Mesendoderm (in vitro differentiated cells): Measurements from ENCODE around the gene ELAC1.

Experiments used
- DNase-seq: peaks from one replicate; pipeline ENCODE4 v3.0.0; 2013
- H2AK5ac ChIP-seq: 2 replicates; pipeline ENCODE4 v1.6.1; 2013; ENCODE audit warnings: low read length, inconsistent platforms
- H2BK120ac ChIP-seq: 2 replicates; pipeline ENCODE4 v1.6.1; 2013; ENCODE audit warnings: low read depth, mild to moderate bottlenecking, low read length, moderate library complexity, mixed read lengths
- H2BK15ac ChIP-seq: replicated peaks from 2 replicates; pipeline ENCODE4 v1.6.1; 2013; ENCODE audit warnings: low read depth, mild to moderate bottlenecking, moderate library complexity
- H2BK5ac ChIP-seq: 2 replicates; pipeline ENCODE4 v1.6.1; 2013; ENCODE audit warnings: low read length, inconsistent platforms
- H3K18ac ChIP-seq: 2 replicates; pipeline ENCODE4 v1.6.1; 2013; ENCODE audit warnings: mild to moderate bottlenecking, low read length, mixed read lengths
- H3K23ac ChIP-seq: one replicate; pipeline ENCODE4 v1.6.1; 2013; ENCODE audit warnings: low read length
- H3K27ac ChIP-seq: 2 replicates; pipeline ENCODE4 v1.5.1; 2013; ENCODE audit warnings: low read depth, mild to moderate bottlenecking, inconsistent platforms, low read length, moderate library complexity
- H3K27me3 ChIP-seq: 2 replicates; pipeline ENCODE4 v1.6.1; 2013; ENCODE audit warnings: low read length, control low read depth, mild to moderate bottlenecking, inconsistent platforms; ENCODE audit not compliant: insufficient read depth, poor library complexity
- H3K36me3 ChIP-seq: 2 replicates; pipeline ENCODE4 v1.6.1; 2013; ENCODE audit warnings: low read length, inconsistent platforms; ENCODE audit not compliant: control insufficient read depth, insufficient read depth
- H3K4ac ChIP-seq: one replicate; pipeline ENCODE4 v1.6.1; 2013; ENCODE audit warnings: low read depth, mild to moderate bottlenecking, low read length, moderate library complexity
- H3K4me1 ChIP-seq: 2 replicates; pipeline ENCODE4 v1.6.1; 2013; ENCODE audit warnings: low read depth, low read length, inconsistent platforms; ENCODE audit not compliant: control insufficient read depth
- H3K4me2 ChIP-seq: 2 replicates; pipeline ENCODE4 v1.6.1; 2013; ENCODE audit warnings: low read length
- H3K4me3 ChIP-seq: 2 replicates; pipeline ENCODE4 v1.5.1; 2013; ENCODE audit warnings: mild to moderate bottlenecking, low read length
- H3K56ac ChIP-seq: one replicate; pipeline ENCODE4 v1.6.1; 2013; ENCODE audit warnings: low read length
- H3K79me1 ChIP-seq: 2 replicates; pipeline ENCODE4 v1.6.1; 2013; ENCODE audit warnings: low read length, inconsistent platforms
- H3K79me2 ChIP-seq: 2 replicates; pipeline ENCODE4 v1.6.1; 2013; ENCODE audit warnings: mild to moderate bottlenecking, low read length; ENCODE audit not compliant: control insufficient read depth, insufficient read depth
- H3K9ac ChIP-seq: 2 replicates; pipeline ENCODE4 v1.6.1; 2013; ENCODE audit warnings: low read length, inconsistent platforms
- H4K5ac ChIP-seq: one replicate; pipeline ENCODE4 v1.6.1; 2013; ENCODE audit warnings: low read length
- H4K8ac ChIP-seq: one replicate; pipeline ENCODE4 v1.6.1; 2013; ENCODE audit warnings: low read depth, mild to moderate bottlenecking, control low read depth, low read length, moderate library complexity
- WGBS: extraction: QIAGEN DNeasy Blood & Tissue Kit; methylation state at CpG from one replicate; pipeline ENCODE4 v1.1.7; 2013; ENCODE audit warnings: low lambda C conversion rate, missing lambda C conversion rate; ENCODE audit not compliant: insufficient coverage; ENCODE audit errors: extremely low coverage; 5-methylcytosine and 5-hydroxymethylcytosine counted together

The ELAC1 gene

DNA sequence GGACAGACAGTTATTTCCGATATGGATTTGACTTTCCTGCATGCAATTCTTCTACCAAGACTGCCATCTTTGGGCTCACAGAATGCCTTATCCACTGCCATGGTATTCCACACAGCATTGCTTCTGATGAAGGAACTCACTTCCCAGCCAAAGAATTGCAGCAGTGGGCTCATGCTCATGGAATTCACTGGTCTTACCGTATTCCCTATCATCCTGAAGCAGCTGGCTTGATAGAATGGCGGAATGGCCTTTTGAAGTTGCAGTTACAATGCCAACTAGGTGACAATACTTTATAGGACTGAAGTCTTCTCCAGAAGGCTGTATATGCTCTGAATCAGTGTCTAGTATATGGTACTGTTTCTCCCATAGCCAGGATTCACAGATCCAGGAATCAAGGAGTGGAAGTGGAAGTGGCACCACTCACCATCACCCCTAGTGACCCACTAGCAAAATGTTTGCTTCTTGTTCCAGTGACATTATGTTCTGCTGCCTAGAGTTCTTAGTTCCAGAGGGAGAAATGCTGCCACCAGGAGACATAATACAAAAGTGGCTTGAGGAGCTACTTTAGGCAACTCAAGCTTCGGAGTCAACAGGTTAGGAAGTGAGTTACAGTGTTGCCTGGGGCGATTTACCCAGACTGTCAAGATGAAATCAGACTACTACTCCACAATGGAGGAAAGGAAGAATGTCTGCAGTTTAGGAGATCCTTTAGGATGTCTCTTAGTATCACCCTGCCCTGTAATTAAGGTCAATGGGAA, 38.4 kb downstream of the ELAC1 start:
- no CpG with 5 or more reads among the region's 5 CpGs for WGBS
- no peaks in the 10 kb centered on the region for H3K27me3 ChIP-seq
- no peak overlapping the region for H3K4me3 ChIP-seq
- no peak overlapping the region for H2BK5ac ChIP-seq
- DNase-seq, result peak; percentile 90
- H3K4ac ChIP-seq, result no peak overlapping the region
- H3K36me3 ChIP-seq, result no peaks in the 10 kb centered on the region
- H3K4me1 ChIP-seq, result peaks cover 2% of the 10 kb centered on the region
- H3K79me2 ChIP-seq, result no peaks in the 10 kb centered on the region
- H4K8ac ChIP-seq, result no peak overlapping the region
- no peak overlapping the region for H3K9ac ChIP-seq
- no peak overlapping the region for H3K18ac ChIP-seq
- no peak overlapping the region for H4K5ac ChIP-seq
- no peaks in the 10 kb centered on the region for H3K79me1 ChIP-seq
- no peak overlapping the region for H3K56ac ChIP-seq
- H2AK5ac ChIP-seq, result no peak overlapping the region
- H2BK120ac ChIP-seq, result peak overlapping the region; percentile 68
- H2BK15ac ChIP-seq, result no peak overlapping the region
- H3K23ac ChIP-seq, result no peak overlapping the region
- H3K27ac ChIP-seq, result no peak overlapping the region
- no peak overlapping the region for H3K4me2 ChIP-seq

GRCh38 chr18:51006948-51007789, 39.3 kb downstream of the ELAC1 start:
- no CpG with 5 or more reads among the region's 13 CpGs for WGBS
- no peak overlapping the region for H3K27ac ChIP-seq
- H2AK5ac ChIP-seq, result no peak overlapping the region

GRCh38 chr18:51007790-51008139, 39.9 kb downstream of the ELAC1 start:
- no peak overlapping the region for H2AK5ac ChIP-seq
- no peaks in the 10 kb centered on the region for H3K79me2 ChIP-seq
- H2BK15ac ChIP-seq, result no peak overlapping the region
- H3K23ac ChIP-seq, result no peak overlapping the region
- H3K27me3 ChIP-seq, result no peaks in the 10 kb centered on the region
- no peak overlapping the region for H3K18ac ChIP-seq
- peaks cover 2% of the 10 kb centered on the region for H3K4me1 ChIP-seq
- no peak for DNase-seq
- H3K27ac ChIP-seq, result no peak overlapping the region
- H3K9ac ChIP-seq, result no peak overlapping the region
- H2BK120ac ChIP-seq, result no peak overlapping the region
- H3K4me2 ChIP-seq, result no peak overlapping the region
- no peak overlapping the region for H2BK5ac ChIP-seq
- no peak overlapping the region for H3K4ac ChIP-seq
- WGBS, result no CpG with 5 or more reads among the region's 1 CpG
- no peak overlapping the region for H4K5ac ChIP-seq
- no peak overlapping the region for H3K4me3 ChIP-seq
- H3K79me1 ChIP-seq, result no peaks in the 10 kb centered on the region
- H3K36me3 ChIP-seq, result no peaks in the 10 kb centered on the region
- H3K56ac ChIP-seq, result no peak overlapping the region
- no peak overlapping the region for H4K8ac ChIP-seq

More at GRCh38 chr18:51006948-51007789, 39.3 kb downstream of the ELAC1 start:
- H3K56ac ChIP-seq, result no peak overlapping the region
- no peak overlapping the region for H3K23ac ChIP-seq
- no peak overlapping the region for H4K5ac ChIP-seq
- H2BK120ac ChIP-seq, result peak overlapping the region; percentile 68
- DNase-seq, result peak; percentile 82
- H3K36me3 ChIP-seq, result no peaks in the 10 kb centered on the region
- no peaks in the 10 kb centered on the region for H3K27me3 ChIP-seq
- no peak overlapping the region for H4K8ac ChIP-seq
- no peaks in the 10 kb centered on the region for H3K79me2 ChIP-seq
- no peak overlapping the region for H3K4me2 ChIP-seq
- peaks cover 2% of the 10 kb centered on the region for H3K4me1 ChIP-seq
- no peak overlapping the region for H3K4me3 ChIP-seq
- H2BK5ac ChIP-seq, result no peak overlapping the region
- H3K79me1 ChIP-seq, result no peaks in the 10 kb centered on the region
- no peak overlapping the region for H3K18ac ChIP-seq
- no peak overlapping the region for H3K4ac ChIP-seq
- H2BK15ac ChIP-seq, result no peak overlapping the region
- H3K9ac ChIP-seq, result no peak overlapping the region

DNA sequence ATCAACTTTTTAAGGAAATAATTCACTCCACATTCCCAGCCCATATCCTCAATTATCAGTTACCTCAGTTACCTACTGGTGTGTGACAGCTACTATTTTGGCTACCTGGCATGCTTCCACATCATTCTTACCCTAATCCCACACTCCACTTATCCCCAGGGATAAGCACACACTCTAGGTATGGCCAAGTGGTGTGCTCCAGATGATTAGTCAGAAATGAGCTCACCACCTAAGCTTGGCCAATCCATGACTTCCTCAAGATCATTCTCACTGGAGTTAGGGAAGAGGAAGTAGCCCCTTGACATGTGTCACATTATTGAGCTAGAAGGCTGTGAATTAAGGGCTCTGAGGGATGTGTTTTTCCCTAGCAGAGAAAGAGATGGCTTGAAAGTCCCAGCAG, 41.2 kb downstream of the ELAC1 start:
- Histone ChIP-seq H2BK15ac (no peak overlapping the region), H3K23ac (no peak overlapping the region), H3K79me2 (no peaks in the 10 kb centered on the region), H2BK120ac (no peak overlapping the region), H3K79me1 (no peaks in the 10 kb centered on the region), H3K4ac (no peak overlapping the region), H3K4me1 (peaks cover 2% of the 10 kb centered on the region), H3K9ac (no peak overlapping the region), H2BK5ac (no peak overlapping the region), H3K27me3 (no peaks in the 10 kb centered on the region), H2AK5ac (no peak overlapping the region), H3K4me3 (no peak overlapping the region), H3K36me3 (no peaks in the 10 kb centered on the region), H4K8ac (no peak overlapping the region), H4K5ac (no peak overlapping the region), H3K27ac (no peak overlapping the region), H3K56ac (no peak overlapping the region), H3K4me2 (no peak overlapping the region), H3K18ac (no peak overlapping the region)
- peak; percentile 74 for DNase-seq

GRCh38 chr18:51010218-51010617, 42.4 kb downstream of the ELAC1 start:
- H3K4me3 ChIP-seq, result no peak overlapping the region
- peaks cover 2% of the 10 kb centered on the region for H3K4me1 ChIP-seq
- no peak overlapping the region for H3K18ac ChIP-seq
- H3K9ac ChIP-seq, result no peak overlapping the region
- no peak overlapping the region for H3K56ac ChIP-seq
- peak; percentile 35 for DNase-seq
- H3K79me2 ChIP-seq, result no peaks in the 10 kb centered on the region
- no peak overlapping the region for H2BK15ac ChIP-seq
- no peak overlapping the region for H2BK5ac ChIP-seq
- H3K4me2 ChIP-seq, result no peak overlapping the region
- no peak overlapping the region for H3K4ac ChIP-seq
- H3K79me1 ChIP-seq, result no peaks in the 10 kb centered on the region
- H2AK5ac ChIP-seq, result no peak overlapping the region
- H4K5ac ChIP-seq, result no peak overlapping the region
- H3K27ac ChIP-seq, result no peak overlapping the region
- H3K27me3 ChIP-seq, result no peaks in the 10 kb centered on the region
- H3K36me3 ChIP-seq, result no peaks in the 10 kb centered on the region
- H2BK120ac ChIP-seq, result no peak overlapping the region
- no peak overlapping the region for H3K23ac ChIP-seq
- no peak overlapping the region for H4K8ac ChIP-seq
